ENCODE measurements around the gene SUFU. TPM values are rescaled to one million over a fixed set of nuclear protein-coding genes. Genes with fewer than 3 reads are reported as not detected.

Gene SUFU
- total and polyA plus RNA-seq, 2 of the 4 experiments (the other 2 are of a cell fraction) = 2.2 to 11.0 TPM

DNA sequence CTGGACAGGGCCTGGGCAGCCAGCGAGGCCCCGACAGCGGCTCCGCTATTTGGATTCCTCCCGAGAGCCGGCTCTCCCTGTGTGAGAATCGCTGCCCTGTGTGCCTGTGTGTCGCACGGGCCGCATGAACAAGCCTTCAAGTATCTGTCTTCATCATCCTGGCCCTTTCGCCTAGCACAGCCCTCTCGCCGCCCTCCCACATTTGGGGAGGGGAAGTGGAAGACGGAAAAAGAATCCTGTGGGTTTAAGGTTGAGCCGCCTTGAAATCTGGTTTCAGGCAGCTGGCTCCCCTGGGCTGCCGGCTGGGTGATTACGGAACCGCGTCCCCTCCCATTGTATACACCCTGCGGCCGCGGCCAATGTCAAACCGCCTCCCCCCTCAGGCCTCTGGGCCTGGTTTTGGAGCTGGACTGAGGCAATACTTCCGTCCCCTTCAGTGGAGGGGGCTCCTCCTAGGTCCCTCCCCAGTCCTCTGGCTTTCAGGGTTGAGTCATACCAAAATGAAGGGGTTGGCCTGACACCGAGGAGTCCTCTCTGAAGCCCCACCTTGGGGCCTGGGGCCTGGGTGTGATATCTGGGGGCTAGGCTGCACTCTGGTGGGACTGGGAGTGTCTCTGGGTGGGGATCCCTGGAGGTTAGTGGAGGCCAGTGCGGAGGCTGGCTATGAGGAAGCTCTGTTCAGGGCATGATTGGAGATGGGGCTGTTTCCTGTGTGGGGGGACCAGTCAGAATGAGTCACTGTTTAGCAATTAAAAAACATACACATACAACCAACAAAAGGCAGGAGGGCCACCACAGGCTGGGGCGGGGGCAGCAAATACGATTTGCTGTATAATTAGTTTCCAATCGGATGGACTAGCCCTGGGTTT is 142.2 kb downstream of the SUFU start:
- Histone ChIP-seq H3K9ac (ENCODE audit: low read depth, low read length) (peak overlapping the region; percentile 84), H2AK9ac (replicated peaks; ENCODE audit: low read depth, low read length, poor library complexity) (peak overlapping the region; percentile 94), H3K36me3 (ENCODE audit: control insufficient read depth, insufficient read depth, low read length) (peaks cover 18% of the 10 kb centered on the region), H3K27me3 (ENCODE audit: control insufficient read depth, insufficient read depth, low read length) (no peaks in the 10 kb centered on the region), H3K27ac (ENCODE audit: insufficient read depth, low read length) (peak overlapping the region; percentile 92), H4K5ac (ENCODE audit: low read depth, low read length) (peak overlapping the region; percentile 20), H3K23ac (ENCODE audit: low read depth, low read length) (peak overlapping the region; percentile 81), H3K4ac (ENCODE audit: low read depth, low read length) (peak overlapping the region; percentile 72), H3K9me1 (ENCODE audit: insufficient read depth, low read length) (peaks cover 28% of the 10 kb centered on the region), H2BK20ac (ENCODE audit: low read depth, low read length) (peak overlapping the region; percentile 55; the same call in 1 of the 2 replicates), H3K4me1 (ENCODE audit: control insufficient read depth, insufficient read depth, low read length) (peaks cover 34% of the 10 kb centered on the region), H2AK5ac (ENCODE audit: low read depth, low read length) (peak overlapping the region; percentile 92), H3K9me3 (ENCODE audit: control insufficient read depth, insufficient read depth, low read length) (no peaks in the 10 kb centered on the region), H3K14ac (replicated peaks; ENCODE audit: low read depth, low read length) (peak overlapping the region; percentile 85), H3K4me2 (ENCODE audit: low read depth, low read length) (peak overlapping the region; percentile 81), H3K56ac (ENCODE audit: extremely low read depth, insufficient read depth, low read length) (peak overlapping the region; percentile 98), H4K8ac (ENCODE audit: low read depth in 2 of 2, low read length in 2 of 2) (peak overlapping the region; percentile 31 to 59), H2BK5ac (ENCODE audit: low read depth, low read length, poor library complexity, severe bottlenecking) (peak overlapping the region; percentile 89), H2BK15ac (ENCODE audit: low read depth, low read length) (peak overlapping the region; percentile 59; the same call in 1 of the 3 replicates), H4K91ac (ENCODE audit: insufficient read depth, low read depth, low read length) (peak overlapping the region; percentile 88), H3K79me1 (ENCODE audit: low read depth in 1 of 2, low read length in 2 of 2) (peaks cover 0 to 53% of the 10 kb centered on the region in 2 experiments; a peak in 2 of 4 replicates), H2AFZ (replicated peaks; ENCODE audit: low read length, poor library complexity) (peak overlapping the region; percentile 73), H3K18ac (ENCODE audit: low read depth, low read length) (peak overlapping the region; percentile 46), H2BK120ac (ENCODE audit: low read depth, low read length) (peak overlapping the region; percentile 76), H4K20me1 (ENCODE audit: insufficient read depth, low read length) (peaks cover 66% of the 10 kb centered on the region), H3K4me3 (ENCODE audit: insufficient read depth, low read depth, low read length) (peak overlapping the region; percentile 77)
- CTCF ChIA-PET = no interaction called here
- dilution Hi-C loops (cut with HindIII; ENCODE audit: low sequenced_read_pairs, unreplicated experiment) (no loop called here), intact Hi-C loops (cut with micrococcal nuclease) (loop anchor here (1.0 to 10.0 kb wide), 4 partner anchors 31 to 251 kb away; partner anchors contain the start of genes ARL3, NFKB2, SFXN2 and SUFU), in situ Hi-C loops (cut with MboI; ENCODE audit: low sequenced_read_pairs) (no loop called here)
- no TSS peak for BruUV-seq (replicated peaks)
- WGBS, 2 experiments (ENCODE audit: extremely low coverage in 2 of 2, insufficient read length in 1 of 2) = 0% methylated on average over 6 of the region's 29 CpGs; no CpG with 5 or more reads in 1 of the 2 experiments
- POLR2A ChIA-PET (ENCODE audit: unreplicated experiment) = interaction anchor here (0.5 to 1.9 kb wide), 3 partner anchors 16 to 30 kb away, joined by 3 to 14 read pairs (median 4); no protein-coding TSS in a partner anchor
- ATAC-seq (ENCODE audit: low read depth) (peak; percentile 38), DNase-seq (peak; percentile 96)
- TF ChIP-seq, protein P1, sequence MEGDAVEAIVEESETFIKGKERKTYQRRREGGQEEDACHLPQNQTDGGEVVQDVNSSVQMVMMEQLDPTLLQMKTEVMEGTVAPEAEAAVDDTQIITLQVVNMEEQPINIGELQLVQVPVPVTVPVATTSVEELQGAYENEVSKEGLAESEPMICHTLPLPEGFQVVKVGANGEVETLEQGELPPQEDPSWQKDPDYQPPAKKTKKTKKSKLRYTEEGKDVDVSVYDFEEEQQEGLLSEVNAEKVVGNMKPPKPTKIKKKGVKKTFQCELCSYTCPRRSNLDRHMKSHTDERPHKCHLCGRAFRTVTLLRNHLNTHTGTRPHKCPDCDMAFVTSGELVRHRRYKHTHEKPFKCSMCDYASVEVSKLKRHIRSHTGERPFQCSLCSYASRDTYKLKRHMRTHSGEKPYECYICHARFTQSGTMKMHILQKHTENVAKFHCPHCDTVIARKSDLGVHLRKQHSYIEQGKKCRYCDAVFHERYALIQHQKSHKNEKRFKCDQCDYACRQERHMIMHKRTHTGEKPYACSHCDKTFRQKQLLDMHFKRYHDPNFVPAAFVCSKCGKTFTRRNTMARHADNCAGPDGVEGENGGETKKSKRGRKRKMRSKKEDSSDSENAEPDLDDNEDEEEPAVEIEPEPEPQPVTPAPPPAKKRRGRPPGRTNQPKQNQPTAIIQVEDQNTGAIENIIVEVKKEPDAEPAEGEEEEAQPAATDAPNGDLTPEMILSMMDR (conservative IDR thresholded peaks at IDR 0.05; ENCODE audit: low read depth, low read length) = no peak
- peak; percentile 94 for TF ChIP-seq FOS (IDR thresholded peaks at IDR 0.05; ENCODE audit: low read depth, low read length)
- TF ChIP-seq BHLHE40 (IDR thresholded peaks at IDR 0.05; ENCODE audit: low read depth, low read length) = peak; percentile 70
- TF ChIP-seq, protein P2, sequence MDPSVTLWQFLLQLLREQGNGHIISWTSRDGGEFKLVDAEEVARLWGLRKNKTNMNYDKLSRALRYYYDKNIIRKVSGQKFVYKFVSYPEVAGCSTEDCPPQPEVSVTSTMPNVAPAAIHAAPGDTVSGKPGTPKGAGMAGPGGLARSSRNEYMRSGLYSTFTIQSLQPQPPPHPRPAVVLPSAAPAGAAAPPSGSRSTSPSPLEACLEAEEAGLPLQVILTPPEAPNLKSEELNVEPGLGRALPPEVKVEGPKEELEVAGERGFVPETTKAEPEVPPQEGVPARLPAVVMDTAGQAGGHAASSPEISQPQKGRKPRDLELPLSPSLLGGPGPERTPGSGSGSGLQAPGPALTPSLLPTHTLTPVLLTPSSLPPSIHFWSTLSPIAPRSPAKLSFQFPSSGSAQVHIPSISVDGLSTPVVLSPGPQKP (IDR thresholded peaks at IDR 0.05; ENCODE audit: borderline replicate concordance, low read depth, low read length) = no peak
- TF ChIP-seq CEBPB (IDR thresholded peaks at IDR 0.05; ENCODE audit: low read depth, low read length) = peak; percentile 88
- no peak for TF ChIP-seq MXI1 (IDR thresholded peaks at IDR 0.05; ENCODE audit: borderline replicate concordance, low read depth, low read length)
- no peak for TF ChIP-seq RFX5 (IDR thresholded peaks at IDR 0.05; ENCODE audit: low read depth, low read length)
- TF ChIP-seq RCOR1 (IDR thresholded peaks at IDR 0.05; ENCODE audit: insufficient replicate concordance, low read length) = peak; percentile 46
- TF ChIP-seq RAD21 (IDR thresholded peaks at IDR 0.05; ENCODE audit: low read length) = peak; percentile 4; the same call in 1 of the 2 replicates
- peak; percentile 82 for TF ChIP-seq MAZ (IDR thresholded peaks at IDR 0.05; ENCODE audit: borderline replicate concordance, low read depth, low read length)
- no peak for TF ChIP-seq SMC3 (IDR thresholded peaks at IDR 0.05; ENCODE audit: low read depth, low read length)
- TF ChIP-seq USF2 (IDR thresholded peaks at IDR 0.05; ENCODE audit: low read depth, low read length) = no peak

Measured in IMR-90 (cell line).